ENCODE measurements around the gene UTP14C.
"Not testable (repeated sequence)": the region's sequence is repeated elsewhere in the genome, so short reads cannot be mapped to it uniquely, and the experiment has no call there.

UTP14C gene

DNA sequence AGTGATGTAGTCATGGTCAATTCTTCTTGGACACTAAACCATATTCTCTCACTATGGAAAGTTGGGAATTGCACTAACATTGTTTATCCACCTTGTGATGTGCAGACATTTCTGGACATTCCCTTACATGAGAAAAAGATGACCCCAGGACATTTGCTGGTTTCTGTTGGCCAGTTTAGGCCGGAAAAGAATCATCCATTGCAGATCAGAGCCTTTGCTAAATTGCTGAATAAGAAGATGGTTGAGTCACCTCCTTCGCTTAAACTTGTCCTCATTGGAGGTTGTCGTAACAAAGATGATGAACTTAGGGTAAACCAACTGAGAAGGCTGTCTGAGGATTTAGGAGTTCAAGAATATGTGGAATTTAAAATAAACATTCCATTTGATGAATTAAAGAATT is at the start of gene UTP14C:
Gene UTP14C (plus strand): TSS at position 211 of the 400 bp plus-strand sequence. CDS start 4,114 bp downstream, outside the sequence.
- DNase-seq: no peak

DNA sequence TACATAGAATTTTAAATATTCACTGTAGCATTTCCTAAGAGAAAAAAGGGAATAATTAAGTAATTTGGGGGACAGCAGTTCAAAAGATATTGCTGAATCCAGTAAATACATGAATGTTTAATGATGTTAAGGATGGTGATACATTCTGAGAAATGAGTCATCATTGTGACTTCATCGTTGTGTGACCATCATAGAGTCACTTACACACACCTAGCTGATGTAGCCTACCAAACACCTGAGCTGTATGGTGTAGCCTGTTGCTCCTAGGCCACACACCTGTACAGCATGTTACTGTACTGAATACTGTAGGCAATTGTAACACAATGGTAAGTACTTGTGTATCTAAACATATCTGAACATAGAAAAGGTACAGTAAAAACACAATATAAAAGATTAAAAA is 48.1 kb upstream of the UTP14C start:
- no peak for DNase-seq

DNA sequence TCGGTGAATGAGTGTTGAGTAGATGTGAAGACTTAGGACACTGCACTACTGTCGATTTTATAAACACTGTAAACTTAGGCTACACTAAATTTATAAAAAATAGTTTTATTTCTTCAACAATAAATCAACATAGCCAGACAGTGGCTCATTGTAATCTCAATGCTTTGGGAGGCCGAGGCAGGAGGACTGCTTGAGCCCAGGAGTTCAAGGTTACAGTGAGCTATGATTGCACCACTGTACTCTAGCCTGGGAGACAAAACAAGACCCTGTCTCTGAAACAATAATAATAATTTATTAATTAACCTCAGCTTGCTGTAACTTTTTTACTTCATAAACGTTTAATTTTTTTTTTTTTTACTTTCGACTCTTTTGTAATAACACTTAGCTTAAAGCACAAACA is 47.6 kb upstream of the UTP14C start:
- no peak for DNase-seq

DNA sequence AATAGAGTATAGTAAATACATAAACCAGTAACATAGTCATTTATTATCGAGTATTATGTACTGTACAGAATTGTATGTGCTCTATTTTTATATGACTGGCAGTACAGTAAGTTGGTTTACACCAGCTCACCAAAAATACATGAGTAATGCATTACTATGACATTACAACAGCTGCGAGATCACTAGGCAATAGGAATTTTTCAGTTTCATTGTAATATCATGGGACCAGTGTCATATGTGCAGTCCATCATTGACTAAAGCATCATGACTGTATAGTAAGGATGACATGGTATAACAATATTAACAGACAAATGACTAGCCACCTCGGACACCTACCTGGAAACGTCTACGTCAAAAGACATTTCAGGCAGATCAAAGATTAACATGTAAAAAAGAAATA is 46.9 kb upstream of the UTP14C start:
- no peak for DNase-seq

DNA sequence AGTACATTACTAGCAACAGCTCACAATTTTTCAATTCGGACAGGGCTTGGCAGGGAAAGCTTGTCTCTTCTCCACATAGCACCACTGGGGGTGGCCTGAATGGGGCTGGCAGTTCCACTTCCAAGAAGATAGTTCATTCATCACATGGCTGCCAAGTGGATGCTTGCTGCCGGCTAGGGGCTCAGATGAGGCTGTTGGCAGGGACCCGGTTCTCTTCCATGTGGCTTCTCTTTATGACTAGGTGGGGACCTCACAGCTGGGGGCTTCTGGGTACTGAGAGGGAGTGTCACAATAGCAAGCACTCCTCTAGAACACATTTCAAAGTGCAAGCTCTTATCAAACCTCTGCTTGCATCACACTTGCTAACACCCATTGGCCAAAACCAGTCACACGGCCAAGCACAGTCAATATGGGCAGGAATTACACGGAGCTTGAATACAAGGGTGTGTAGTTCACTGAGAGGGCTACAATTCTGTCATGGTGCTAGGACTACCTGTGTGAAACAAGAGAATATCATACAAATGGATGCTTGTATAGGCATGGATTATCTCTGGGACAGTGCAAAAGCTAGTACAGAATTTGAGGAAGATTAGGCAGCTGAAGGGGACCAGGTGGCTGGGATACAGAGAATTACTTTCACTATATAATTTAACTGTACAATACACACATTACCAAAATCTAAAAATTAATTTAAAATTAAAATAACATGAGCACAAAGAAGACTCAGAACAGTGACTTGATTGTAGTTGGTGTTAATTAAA is 45.5 kb upstream of the UTP14C start:
- DNase-seq: no peak

DNA sequence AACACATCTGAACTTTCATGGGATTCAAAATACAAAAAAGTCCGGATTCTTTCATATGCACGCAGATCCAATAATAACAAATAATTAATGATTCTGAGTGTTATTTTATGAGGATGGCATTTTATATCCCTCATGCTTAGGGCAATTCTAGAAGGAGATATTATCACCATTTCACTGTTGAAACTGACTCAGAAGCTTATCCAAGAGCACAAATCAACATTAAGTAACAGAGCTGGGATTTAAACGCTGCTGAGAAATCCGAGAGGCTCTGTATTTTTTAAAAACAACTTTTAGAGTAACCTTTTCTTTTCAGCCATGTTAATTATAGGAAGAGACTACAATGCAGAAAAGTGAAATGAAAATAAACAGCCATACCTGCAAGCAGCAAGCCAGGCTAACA is 43.6 kb upstream of the UTP14C start:
- DNase-seq: no peak

DNA sequence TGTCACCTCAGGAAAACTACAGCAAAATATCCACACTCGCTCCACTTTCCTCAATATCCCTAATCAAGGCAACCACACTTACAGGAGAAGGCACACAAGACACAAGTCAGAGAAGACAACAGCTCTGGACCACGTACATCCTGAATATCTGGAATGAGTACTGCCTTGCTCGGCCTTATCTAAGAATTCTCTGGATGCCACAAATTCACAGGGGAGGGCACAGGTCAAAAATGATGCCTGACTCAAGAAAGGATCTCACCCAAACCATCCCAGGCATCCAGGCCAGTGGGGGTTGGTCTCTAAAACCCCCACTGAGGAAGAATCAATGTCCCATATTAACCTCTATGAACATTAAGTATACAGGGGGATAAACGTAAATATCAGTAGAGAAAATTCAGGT is 43.1 kb upstream of the UTP14C start:
- DNase-seq: no peak

GRCh38 chr13:51983292-51983691 is 41.2 kb upstream of the UTP14C start:
- DNase-seq: not testable (repeated sequence)

DNA sequence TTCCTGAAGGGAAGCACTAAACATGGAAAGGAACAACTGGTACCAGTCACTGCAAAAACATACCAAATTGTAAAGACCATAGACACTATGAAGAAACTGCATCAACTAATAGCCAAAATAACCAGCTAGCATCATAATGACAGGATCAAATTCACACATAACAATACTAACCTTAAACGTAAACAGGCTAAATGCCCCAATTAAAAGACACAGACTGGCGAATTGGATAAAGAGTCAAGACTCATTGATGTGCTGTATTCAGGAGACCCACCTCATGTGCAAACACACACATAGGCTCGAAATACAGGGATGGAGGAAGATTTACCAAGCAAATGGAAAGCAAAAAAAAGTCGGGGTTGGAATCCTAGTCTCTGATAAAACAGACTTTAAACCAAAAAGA is 39.6 kb upstream of the UTP14C start:
- not testable (repeated sequence) for DNase-seq

DNA sequence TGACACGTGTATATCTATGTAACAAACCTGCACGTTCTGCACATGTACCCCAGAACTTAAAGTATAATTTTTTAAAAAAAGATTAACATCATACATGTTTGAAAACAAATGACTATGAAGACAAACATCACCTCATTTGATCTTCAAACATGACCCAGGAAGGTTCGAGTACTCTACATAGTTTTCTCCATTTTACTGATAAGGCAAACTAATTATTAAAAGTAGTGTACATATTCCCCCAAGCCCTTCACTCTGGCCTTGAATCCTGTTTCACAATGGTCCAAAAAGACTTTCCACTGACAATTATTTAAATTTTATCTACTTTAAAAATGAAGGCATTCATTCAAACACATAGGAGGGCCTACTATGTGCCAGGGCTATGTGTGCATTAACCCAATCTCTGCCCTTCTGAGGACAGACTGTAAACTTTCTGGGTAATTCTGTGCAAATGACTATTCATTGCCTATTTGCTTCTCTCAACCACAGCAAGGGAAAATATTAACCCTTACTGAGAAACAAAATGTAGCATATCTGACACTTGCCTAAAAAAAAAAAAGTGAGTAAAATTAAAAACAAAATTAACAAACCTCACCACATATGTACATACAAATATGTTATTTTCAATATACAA is 35.4 kb upstream of the UTP14C start:
- DNase-seq: no peak

DNA sequence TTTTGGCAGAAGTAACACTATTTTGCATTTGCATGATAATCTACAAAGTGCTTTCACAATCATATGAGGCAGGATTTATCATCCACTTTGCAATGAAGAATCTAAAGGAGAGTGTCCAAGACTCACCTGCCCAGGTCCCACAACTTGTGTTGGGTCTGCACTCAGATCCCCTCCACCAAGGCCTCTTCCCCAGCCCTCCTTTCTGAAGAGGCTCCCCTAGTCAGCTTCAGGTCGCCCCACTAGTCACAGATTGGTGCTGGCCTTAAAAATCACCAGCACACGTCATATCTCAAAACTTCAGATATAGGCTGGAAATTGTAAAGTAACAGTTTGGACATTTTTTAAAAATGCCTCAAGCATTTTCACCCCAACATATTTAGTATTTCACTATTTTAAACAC is 30.8 kb upstream of the UTP14C start:
- no peak for DNase-seq

GRCh38 chr13:51995677-51996551 is 28.6 kb upstream of the UTP14C start:
- DNase-seq: no peak

DNA sequence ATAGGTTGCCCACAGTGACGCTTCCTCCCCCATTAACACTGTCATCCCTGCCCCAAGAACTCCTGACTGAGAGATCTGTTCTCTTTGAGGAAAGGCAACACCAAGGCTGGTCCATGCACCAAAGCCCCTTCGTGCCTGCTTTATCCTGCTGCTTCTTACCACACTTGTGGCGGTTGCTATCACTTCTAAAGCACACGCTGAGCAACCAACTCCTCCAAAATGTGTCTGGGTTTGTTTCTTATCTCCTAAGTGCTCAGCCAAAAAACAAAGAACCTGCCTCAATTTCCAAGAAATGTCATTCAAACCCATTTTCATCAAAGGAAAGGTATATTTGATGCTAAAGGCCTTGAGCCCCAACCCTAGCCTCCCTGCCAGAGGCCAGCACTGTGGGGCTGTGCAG is 27.9 kb upstream of the UTP14C start:
- no peak for DNase-seq

DNA sequence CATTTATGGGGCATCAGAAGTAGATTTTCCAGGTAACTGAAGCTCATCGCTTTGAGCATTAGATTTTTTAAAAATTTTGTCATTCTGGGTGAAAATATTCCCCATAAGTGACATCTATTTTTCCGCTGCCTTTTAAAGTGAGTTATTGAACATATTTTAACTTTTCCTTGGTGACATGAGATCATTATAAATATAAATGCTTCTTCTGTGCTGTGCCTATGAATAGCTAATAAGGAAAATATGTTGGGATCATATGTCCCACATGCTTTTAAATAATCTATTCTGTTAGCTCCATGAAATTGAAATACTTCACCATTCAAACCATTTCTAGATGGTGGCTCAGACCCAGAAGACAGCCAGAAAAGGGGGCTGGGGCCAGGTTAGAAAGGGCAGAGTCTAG is 27.3 kb upstream of the UTP14C start:
- DNase-seq: no peak

DNA sequence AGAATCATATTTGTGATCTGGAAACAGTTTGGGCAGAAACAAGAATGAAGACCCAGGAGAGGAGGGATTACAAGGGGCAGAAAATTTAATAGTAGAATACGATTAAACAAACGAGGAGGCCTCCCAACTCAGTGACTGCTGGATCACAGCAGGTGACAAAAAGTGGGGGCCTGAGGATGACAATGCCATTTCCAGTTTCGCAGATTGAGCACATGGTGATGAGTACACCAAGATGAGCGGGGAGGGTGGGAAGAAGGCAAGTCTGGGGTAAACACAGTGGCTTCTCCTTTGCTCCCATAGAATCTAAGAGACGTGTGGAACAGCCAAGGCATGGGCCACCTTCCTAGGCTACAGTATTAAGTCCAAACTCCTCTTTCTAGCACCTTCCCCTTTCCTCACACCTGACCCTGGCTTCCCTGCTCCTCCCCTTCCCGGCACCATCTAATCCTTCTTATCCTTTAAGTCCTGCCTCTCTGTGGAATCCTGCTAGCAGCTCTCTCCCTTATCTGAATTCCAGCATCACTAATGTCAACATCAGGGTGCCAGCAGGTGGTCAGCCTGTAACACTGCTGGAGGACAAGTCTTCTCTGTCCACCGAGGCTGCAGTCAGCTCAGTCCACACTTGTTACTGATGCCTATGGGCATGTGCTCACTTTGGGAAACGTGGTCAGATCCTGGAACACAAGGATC is 26.7 kb upstream of the UTP14C start:
- DNase-seq: no peak

GRCh38 chr13:51998723-51999509 is 25.6 kb upstream of the UTP14C start:
- DNase-seq: no peak

- no peak for DNase-seq
These were observed 25.0 kb upstream of the UTP14C start for GRCh38 chr13:51999510-51999911.

- DNase-seq: no peak
These were observed 24.6 kb upstream of the UTP14C start for GRCh38 chr13:51999921-52000320.

- DNase-seq: no peak
These were observed 23.3 kb upstream of the UTP14C start for GRCh38 chr13:52001120-52001731.

GRCh38 chr13:52002361-52002760 is 22.1 kb upstream of the UTP14C start:
- no peak for DNase-seq

- no peak for DNase-seq
These were observed 20.9 kb upstream of the UTP14C start for GRCh38 chr13:52003541-52003940.

All from NCI-H1436 (cell line).